Endodermal cell (in vitro differentiated cells): ENCODE data around the gene GRIK3. TPM values are rescaled to one million over a fixed set of nuclear protein-coding genes. Genes with fewer than 3 reads are reported as not detected.

ENCODE experiments used
- DNase-seq: peaks from one replicate; pipeline ENCODE4 v3.0.0-alpha.2; 2017
- H3K27ac ChIP-seq: 2 replicates; pipeline ENCODE4 v1.5.1; 2013; ENCODE audit warnings: mild to moderate bottlenecking, low read depth, low read length, moderate library complexity
- H3K27me3 ChIP-seq: 2 replicates; pipeline ENCODE4 v1.6.1; 2013; ENCODE audit warnings: mild to moderate bottlenecking, low read length, moderate library complexity; ENCODE audit not compliant: insufficient read depth, control insufficient read depth, poor library complexity, severe bottlenecking
- H3K36me3 ChIP-seq: 2 replicates; pipeline ENCODE4 v1.7.0; 2013; ENCODE audit warnings: mild to moderate bottlenecking, low read length, moderate library complexity; ENCODE audit not compliant: control insufficient read depth, insufficient read depth
- H3K4me1 ChIP-seq: one replicate; pipeline ENCODE4 v1.7.0; 2013; ENCODE audit warnings: low read length; ENCODE audit not compliant: control insufficient read depth, insufficient read depth
- H3K4me3 ChIP-seq: 2 replicates; pipeline ENCODE4 v1.5.1; 2013; ENCODE audit warnings: mild to moderate bottlenecking, low read length, moderate library complexity
- H3K9ac ChIP-seq: 2 replicates; pipeline ENCODE4 v1.6.1; 2013; ENCODE audit warnings: mild to moderate bottlenecking, low read length, moderate library complexity; ENCODE audit not compliant: poor library complexity, severe bottlenecking; ENCODE audit errors: extremely low read depth
- H3K9me3 ChIP-seq: 2 replicates; pipeline ENCODE4 v1.6.1; 2013; ENCODE audit warnings: mild to moderate bottlenecking, low read length, moderate library complexity; ENCODE audit not compliant: control insufficient read depth
- H3K27ac Mint-ChIP-seq: 2 replicates; pipeline ENCODE4 v1.8.0; 2020; ENCODE audit warnings: mixed read lengths
- H3K27me3 Mint-ChIP-seq: 2 replicates; pipeline ENCODE4 v1.8.0; 2021; ENCODE audit warnings: mild to moderate bottlenecking, mixed read lengths; ENCODE audit not compliant: insufficient read depth
- H3K36me3 Mint-ChIP-seq: 2 replicates; pipeline ENCODE4 v1.8.0; 2020; ENCODE audit warnings: low read depth, mixed read lengths
- H3K4me1 Mint-ChIP-seq: 2 replicates; pipeline ENCODE4 v1.8.0; 2020; ENCODE audit warnings: mixed read lengths
- H3K4me3 Mint-ChIP-seq: 2 replicates; pipeline ENCODE4 v1.8.0; 2020; ENCODE audit warnings: mild to moderate bottlenecking, moderate library complexity, mixed read lengths
- H3K9me3 Mint-ChIP-seq: 2 replicates; pipeline ENCODE4 v1.8.0; 2020; ENCODE audit warnings: mild to moderate bottlenecking, mixed read lengths
- WGBS, 2 experiments: methylation state at CpG; one replicate each; pipeline versions ENCODE4 v1.1.5 to v1.1.7; 2013; ENCODE audit warnings: missing lambda C conversion rate in 2 of 2, mixed read lengths in 1 of 2; ENCODE audit not compliant: insufficient coverage in 1 of 2, insufficient read length in 1 of 2; 5-methylcytosine and 5-hydroxymethylcytosine counted together
- total RNA-seq, 2 donors: library from RNA; stranded (reverse); fragmentation: NEBNext Ultra II Directional in 1 of 2; extraction: Animal tissue kit (Norgen Biotek cat#: 25700) in 1 of 2; gene quantifications; 2 replicates in 1 of 2; 3 replicates in 1 of 2; pipeline ENCODE4 v1.2.1, GENCODE V29; 2021
- TF ChIP-seq, protein P1 (sequence below): fragments of 200-600 bp; sonication (generic); conservative IDR thresholded peaks from 2 replicates; pipeline ENCODE4 v1.5.0; 2021; ENCODE audit warnings: antibody characterized with exemption, mild to moderate bottlenecking

GRIK3 gene
- total RNA-seq, 2 donors from 2014 or later, result 13.4 to 32.4 TPM

DNA sequence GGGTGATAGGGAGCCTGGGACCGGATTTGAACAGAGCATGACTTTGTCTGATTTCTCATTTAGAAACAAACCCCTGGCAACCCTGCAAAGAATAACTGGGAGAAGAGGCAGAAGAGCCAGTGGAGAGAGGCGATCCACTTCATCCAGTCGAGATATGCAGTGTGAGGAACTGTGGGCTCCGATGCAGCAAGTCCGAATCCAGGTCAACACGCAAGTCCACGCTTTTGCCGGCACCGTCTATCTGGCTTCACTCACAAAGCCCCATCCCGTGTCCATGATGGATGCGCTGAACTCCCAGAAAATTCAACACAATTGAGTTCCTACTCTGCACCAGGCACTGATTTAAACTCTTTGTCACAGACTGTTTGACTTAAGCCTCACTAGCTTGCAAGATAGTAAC is 191.3 kb downstream of the GRIK3 start:
- Histone ChIP-seq H3K36me3 (no peaks in the 10 kb centered on the region), H3K9ac (no peak overlapping the region), H3K4me3 (no peak overlapping the region), H3K27ac (no peak overlapping the region), H3K9me3 (no peaks in the 10 kb centered on the region), H3K4me1 (peaks cover 3% of the 10 kb centered on the region), H3K27me3 (no peaks in the 10 kb centered on the region)
- Mint-ChIP-seq H3K4me1 (peaks cover 24% of the 10 kb centered on the region), H3K36me3 (no peaks in the 10 kb centered on the region), H3K4me3 (no peak overlapping the region), H3K9me3 (no peaks in the 10 kb centered on the region), H3K27ac (no peak overlapping the region), H3K27me3 (no peaks in the 10 kb centered on the region)
- TF ChIP-seq, protein P1, sequence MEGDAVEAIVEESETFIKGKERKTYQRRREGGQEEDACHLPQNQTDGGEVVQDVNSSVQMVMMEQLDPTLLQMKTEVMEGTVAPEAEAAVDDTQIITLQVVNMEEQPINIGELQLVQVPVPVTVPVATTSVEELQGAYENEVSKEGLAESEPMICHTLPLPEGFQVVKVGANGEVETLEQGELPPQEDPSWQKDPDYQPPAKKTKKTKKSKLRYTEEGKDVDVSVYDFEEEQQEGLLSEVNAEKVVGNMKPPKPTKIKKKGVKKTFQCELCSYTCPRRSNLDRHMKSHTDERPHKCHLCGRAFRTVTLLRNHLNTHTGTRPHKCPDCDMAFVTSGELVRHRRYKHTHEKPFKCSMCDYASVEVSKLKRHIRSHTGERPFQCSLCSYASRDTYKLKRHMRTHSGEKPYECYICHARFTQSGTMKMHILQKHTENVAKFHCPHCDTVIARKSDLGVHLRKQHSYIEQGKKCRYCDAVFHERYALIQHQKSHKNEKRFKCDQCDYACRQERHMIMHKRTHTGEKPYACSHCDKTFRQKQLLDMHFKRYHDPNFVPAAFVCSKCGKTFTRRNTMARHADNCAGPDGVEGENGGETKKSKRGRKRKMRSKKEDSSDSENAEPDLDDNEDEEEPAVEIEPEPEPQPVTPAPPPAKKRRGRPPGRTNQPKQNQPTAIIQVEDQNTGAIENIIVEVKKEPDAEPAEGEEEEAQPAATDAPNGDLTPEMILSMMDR, result no peak
- 92 to 95% methylated on average over 11 of the region's 11 CpGs for WGBS, 2 experiments
- no peak for DNase-seq

DNA sequence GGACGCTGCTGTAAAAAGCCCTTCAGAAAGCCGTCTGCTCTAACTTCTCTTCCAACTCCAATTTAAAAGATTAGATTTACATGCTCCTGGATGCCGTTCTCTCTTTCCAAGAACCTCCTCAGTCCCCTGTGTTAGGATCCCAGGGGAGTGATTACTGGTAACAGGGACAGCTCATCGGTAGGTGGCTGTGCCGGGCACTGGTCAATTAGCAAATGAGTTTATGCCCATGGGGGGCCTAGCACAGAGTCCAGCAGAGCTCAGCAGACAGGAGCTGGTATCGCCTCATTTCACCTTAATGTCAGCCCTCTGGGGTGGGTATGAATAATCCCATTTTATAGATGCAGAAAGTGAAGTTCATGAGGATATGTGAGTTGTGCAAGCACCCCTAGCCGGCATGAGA is 191.9 kb downstream of the GRIK3 start:
- H3K27me3 Mint-ChIP-seq, result no peaks in the 10 kb centered on the region
- Histone ChIP-seq H3K4me3 (no peak overlapping the region), H3K4me1 (peaks cover 2% of the 10 kb centered on the region), H3K27me3 (no peaks in the 10 kb centered on the region), H3K27ac (no peak overlapping the region), H3K9ac (no peak overlapping the region), H3K9me3 (no peaks in the 10 kb centered on the region), H3K36me3 (no peaks in the 10 kb centered on the region)
- no peak for DNase-seq
- peaks cover 18% of the 10 kb centered on the region for H3K4me1 Mint-ChIP-seq
- no peaks in the 10 kb centered on the region for H3K9me3 Mint-ChIP-seq
- H3K27ac Mint-ChIP-seq, result no peak overlapping the region
- 67 to 81% methylated on average over 3 to 7 of the region's 7 CpGs for WGBS, 2 experiments
- no peak overlapping the region for H3K4me3 Mint-ChIP-seq
- TF ChIP-seq, protein P1, result no peak
- no peaks in the 10 kb centered on the region for H3K36me3 Mint-ChIP-seq

DNA sequence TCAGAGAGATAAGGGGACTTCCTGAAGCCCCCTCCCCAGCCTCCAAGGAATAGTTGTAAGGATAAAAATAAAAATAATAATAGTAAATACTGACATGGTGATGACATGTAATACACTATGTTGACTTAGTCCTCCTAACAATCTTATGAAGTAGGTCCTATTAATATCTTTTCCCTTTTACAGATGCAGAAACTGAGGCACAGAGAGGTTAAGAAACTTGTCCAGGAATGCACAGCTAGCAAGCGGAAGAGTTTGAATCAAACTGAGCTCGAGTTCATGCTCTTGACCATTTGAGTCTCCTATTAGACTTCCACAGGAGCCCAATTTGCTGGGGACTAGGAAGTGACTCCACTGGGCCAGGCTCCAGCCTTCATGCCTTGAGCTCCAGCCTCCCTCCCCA is 194.8 kb downstream of the GRIK3 start:
- no peak overlapping the region for H3K27ac ChIP-seq
- 92 to 96% methylated on average over 2 of the region's 2 CpGs for WGBS, 2 experiments
- Mint-ChIP-seq H3K27me3 (no peaks in the 10 kb centered on the region), H3K4me3 (no peak overlapping the region), H3K36me3 (no peaks in the 10 kb centered on the region), H3K27ac (no peak overlapping the region), H3K9me3 (no peaks in the 10 kb centered on the region), H3K4me1 (peaks cover 3% of the 10 kb centered on the region)
- no peak overlapping the region for H3K4me3 ChIP-seq
- TF ChIP-seq, protein P1, result no peak
- H3K9me3 ChIP-seq, result no peaks in the 10 kb centered on the region
- DNase-seq, result no peak
- H3K4me1 ChIP-seq, result no peaks in the 10 kb centered on the region
- H3K36me3 ChIP-seq, result no peaks in the 10 kb centered on the region
- no peaks in the 10 kb centered on the region for H3K27me3 ChIP-seq
- no peak overlapping the region for H3K9ac ChIP-seq
